ENCODE results near the gene OR56A1. TPM values are rescaled to one million over a fixed set of nuclear protein-coding genes. Genes with fewer than 3 reads are reported as not detected.

The OR56A1 gene
- total RNA-seq, 1 experiment from 2014 or later: not detected

- Histone ChIP-seq H3K36me3 (ENCODE audit: control insufficient read depth, insufficient read depth, low read length) (no peaks in the 10 kb centered on the region), H3K9me3 (ENCODE audit: control insufficient read depth, insufficient read depth, low read depth, low read length) (no peaks in the 10 kb centered on the region), H3K27ac (ENCODE audit: low read length) (no peak overlapping the region), H3K4me3 (ENCODE audit: low read depth in 2 of 2, low read length in 2 of 2) (no peak overlapping the region), H3K4me1 (ENCODE audit: control insufficient read depth, insufficient read depth, low read length) (no peaks in the 10 kb centered on the region), H3K27me3 (ENCODE audit: control insufficient read depth, insufficient read depth, low read length) (peaks cover 17% of the 10 kb centered on the region)
- in situ Hi-C loops (cut with HindIII; ENCODE audit: low pct_unique_long_range_greater_than_20kb, low sequenced_read_pairs) (no loop called here), intact Hi-C loops (cut with micrococcal nuclease; ENCODE audit: unreplicated experiment) (no loop called here)
- ChIA-PET CTCF (no interaction called here), POLR2A (no interaction called here)
- ATAC-seq (no peak), DNase-seq (ENCODE audit: low read depth, low spot score) (no peak)
- no TSS peak for BruUV-seq (replicated peaks)
- TF ChIP-seq REST (IDR thresholded peaks at IDR 0.05; ENCODE audit: insufficient read depth in 1 of 2, low read depth in 2 of 2, low read length in 1 of 2): no peak
- TF ChIP-seq, protein P1, sequence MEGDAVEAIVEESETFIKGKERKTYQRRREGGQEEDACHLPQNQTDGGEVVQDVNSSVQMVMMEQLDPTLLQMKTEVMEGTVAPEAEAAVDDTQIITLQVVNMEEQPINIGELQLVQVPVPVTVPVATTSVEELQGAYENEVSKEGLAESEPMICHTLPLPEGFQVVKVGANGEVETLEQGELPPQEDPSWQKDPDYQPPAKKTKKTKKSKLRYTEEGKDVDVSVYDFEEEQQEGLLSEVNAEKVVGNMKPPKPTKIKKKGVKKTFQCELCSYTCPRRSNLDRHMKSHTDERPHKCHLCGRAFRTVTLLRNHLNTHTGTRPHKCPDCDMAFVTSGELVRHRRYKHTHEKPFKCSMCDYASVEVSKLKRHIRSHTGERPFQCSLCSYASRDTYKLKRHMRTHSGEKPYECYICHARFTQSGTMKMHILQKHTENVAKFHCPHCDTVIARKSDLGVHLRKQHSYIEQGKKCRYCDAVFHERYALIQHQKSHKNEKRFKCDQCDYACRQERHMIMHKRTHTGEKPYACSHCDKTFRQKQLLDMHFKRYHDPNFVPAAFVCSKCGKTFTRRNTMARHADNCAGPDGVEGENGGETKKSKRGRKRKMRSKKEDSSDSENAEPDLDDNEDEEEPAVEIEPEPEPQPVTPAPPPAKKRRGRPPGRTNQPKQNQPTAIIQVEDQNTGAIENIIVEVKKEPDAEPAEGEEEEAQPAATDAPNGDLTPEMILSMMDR (IDR thresholded peaks at IDR 0.05): no peak
- no peak for TF ChIP-seq POLR2AphosphoS5 (IDR thresholded peaks at IDR 0.05; ENCODE audit: low read depth, low read length)
- TF ChIP-seq SIN3A (IDR thresholded peaks at IDR 0.05; ENCODE audit: borderline replicate concordance, insufficient read depth, low read depth, low read length): no peak
- TF ChIP-seq TCF7L2 (IDR thresholded peaks at IDR 0.05; ENCODE audit: low read depth, low read length): no peak
These were observed 24.2 kb downstream of the OR56A1 start for GRCh38 chr11:6006395-6006794.

- no peak for TF ChIP-seq REST (IDR thresholded peaks at IDR 0.05; ENCODE audit: insufficient read depth in 1 of 2, low read depth in 2 of 2, low read length in 1 of 2)
- no peak for TF ChIP-seq SIN3A (IDR thresholded peaks at IDR 0.05; ENCODE audit: borderline replicate concordance, insufficient read depth, low read depth, low read length)
- no peak for TF ChIP-seq TCF7L2 (IDR thresholded peaks at IDR 0.05; ENCODE audit: low read depth, low read length)
- TF ChIP-seq POLR2AphosphoS5 (IDR thresholded peaks at IDR 0.05; ENCODE audit: low read depth, low read length): no peak
- TF ChIP-seq, protein P1 (IDR thresholded peaks at IDR 0.05): no peak
- ChIA-PET CTCF (no interaction called here), POLR2A (no interaction called here)
- Histone ChIP-seq H3K9me3 (ENCODE audit: control insufficient read depth, insufficient read depth, low read depth, low read length) (no peaks in the 10 kb centered on the region), H3K4me1 (ENCODE audit: control insufficient read depth, insufficient read depth, low read length) (no peaks in the 10 kb centered on the region), H3K27me3 (ENCODE audit: control insufficient read depth, insufficient read depth, low read length) (peaks cover 15% of the 10 kb centered on the region), H3K36me3 (ENCODE audit: control insufficient read depth, insufficient read depth, low read length) (no peaks in the 10 kb centered on the region), H3K27ac (ENCODE audit: low read length) (no peak overlapping the region), H3K4me3 (ENCODE audit: low read depth in 2 of 2, low read length in 2 of 2) (no peak overlapping the region)
- intact Hi-C loops (cut with micrococcal nuclease; ENCODE audit: unreplicated experiment) (no loop called here), in situ Hi-C loops (cut with HindIII; ENCODE audit: low pct_unique_long_range_greater_than_20kb, low sequenced_read_pairs) (no loop called here)
- DNase-seq (ENCODE audit: low read depth, low spot score) (no peak), ATAC-seq (no peak)
- no TSS peak for BruUV-seq (replicated peaks)
These were observed 28.3 kb downstream of the OR56A1 start for GRCh38 chr11:6002202-6002699.
